ENCODE measurements around the gene PRRX1.

Gene PRRX1

GRCh38 chr1:170700842-170701615 lies 37.1 kb downstream of the PRRX1 start:
- CTCF ChIA-PET: interaction anchor here (0.6 kb wide), 1 partner anchor 10 kb away, joined by 3 read pairs; no protein-coding TSS in a partner anchor

DNA sequence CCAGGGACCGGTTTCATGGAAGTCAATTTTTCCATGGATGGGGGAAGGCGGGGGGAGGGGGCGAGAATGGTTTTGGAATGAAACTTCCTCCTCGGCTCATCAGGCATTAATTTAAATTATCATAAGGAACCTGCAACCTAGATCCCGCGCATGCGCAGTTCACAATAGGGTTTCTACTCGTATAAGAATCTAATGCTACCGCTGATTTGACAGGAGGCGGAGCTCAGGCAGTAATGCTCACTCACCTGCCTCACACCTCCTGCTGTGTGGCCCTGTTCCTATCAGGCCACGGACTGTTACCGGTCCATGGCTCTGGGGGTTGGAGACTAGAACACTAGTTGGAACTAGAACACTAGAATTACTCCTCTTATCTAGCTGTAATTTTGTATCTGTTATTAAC lies 38.0 kb downstream of the PRRX1 start:
- ChIA-PET POLR2A (no interaction called here), CTCF (no interaction called here)
- no peak for DNase-seq (ENCODE audit: extremely low spot score)
- TF ChIP-seq FOXM1 (IDR thresholded peaks at IDR 0.05; ENCODE audit: borderline replicate concordance): no peak
- TF ChIP-seq ELF4 (IDR thresholded peaks at IDR 0.05): no peak
- no peak for TF ChIP-seq ARNT (IDR thresholded peaks at IDR 0.05)
- TF ChIP-seq HDGF (IDR thresholded peaks at IDR 0.05; ENCODE audit: borderline replicate concordance): no peak
- TF ChIP-seq FOXA1 (IDR thresholded peaks at IDR 0.05): no peak

More at GRCh38 chr1:170700842-170701615, 37.1 kb downstream of the PRRX1 start:
- POLR2A ChIA-PET: no interaction called here
- TF ChIP-seq FOXA1 (IDR thresholded peaks at IDR 0.05) (no peak), SUZ12 (IDR thresholded peaks at IDR 0.05) (no peak), FOXK2 (IDR thresholded peaks at IDR 0.05) (no peak), ELF4 (IDR thresholded peaks at IDR 0.05) (no peak), FOXM1 (IDR thresholded peaks at IDR 0.05; ENCODE audit: borderline replicate concordance) (no peak), TARDBP (IDR thresholded peaks at IDR 0.05) (no peak), SP1 (IDR thresholded peaks at IDR 0.05) (no peak), PKNOX1 (IDR thresholded peaks at IDR 0.05) (no peak), L3MBTL2 (conservative IDR thresholded peaks at IDR 0.05) (no peak), LEF1 (IDR thresholded peaks at IDR 0.05; ENCODE audit: borderline replicate concordance) (no peak), NFRKB (IDR thresholded peaks at IDR 0.05) (no peak), BHLHE40 (IDR thresholded peaks at IDR 0.05; ENCODE audit: borderline replicate concordance) (no peak)
- DNase-seq (ENCODE audit: extremely low spot score): no peak

GRCh38 chr1:170703591-170703990 lies 39.7 kb downstream of the PRRX1 start:
- DNase-seq (ENCODE audit: extremely low spot score): no peak
- POLR2A ChIA-PET: no interaction called here
- TF ChIP-seq SUZ12 (IDR thresholded peaks at IDR 0.05): no peak
- TF ChIP-seq TARDBP (IDR thresholded peaks at IDR 0.05): no peak
- TF ChIP-seq FOXK2 (IDR thresholded peaks at IDR 0.05): no peak
- no peak for TF ChIP-seq ZNF384 (IDR thresholded peaks at IDR 0.05)
- TF ChIP-seq FOXM1 (IDR thresholded peaks at IDR 0.05; ENCODE audit: borderline replicate concordance): no peak
- no peak for TF ChIP-seq ARNT (IDR thresholded peaks at IDR 0.05)
- no peak for TF ChIP-seq SP1 (IDR thresholded peaks at IDR 0.05)
- no peak for TF ChIP-seq NFRKB (IDR thresholded peaks at IDR 0.05)
- no peak for TF ChIP-seq PKNOX1 (IDR thresholded peaks at IDR 0.05)
- no peak for TF ChIP-seq FOXA1 (IDR thresholded peaks at IDR 0.05)
- no peak for TF ChIP-seq HDGF (IDR thresholded peaks at IDR 0.05; ENCODE audit: borderline replicate concordance)
- TF ChIP-seq ELF4 (IDR thresholded peaks at IDR 0.05): no peak
- no peak for TF ChIP-seq LEF1 (IDR thresholded peaks at IDR 0.05; ENCODE audit: borderline replicate concordance)
- no peak for TF ChIP-seq L3MBTL2 (conservative IDR thresholded peaks at IDR 0.05)
- CTCF ChIA-PET: no interaction called here

DNA sequence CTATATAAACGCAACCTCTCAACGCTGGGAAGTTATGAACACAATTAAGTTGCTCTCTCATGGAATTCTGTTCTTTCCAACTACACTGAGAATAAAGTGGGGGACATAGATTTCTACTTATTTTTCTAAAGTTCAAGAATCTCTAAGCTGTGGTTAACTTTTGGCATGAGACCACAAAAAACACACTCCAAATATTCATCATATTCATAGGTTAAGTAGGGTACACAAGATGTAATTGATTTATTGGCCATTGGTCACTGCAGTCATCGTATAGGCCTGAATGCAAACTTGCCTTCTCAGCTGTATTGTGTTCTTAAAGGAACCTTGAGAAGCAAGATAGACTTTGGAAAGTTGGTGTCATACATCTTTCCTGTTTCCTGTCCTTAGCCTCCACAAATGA lies 40.3 kb downstream of the PRRX1 start:
- DNase-seq (ENCODE audit: extremely low spot score): no peak
- ChIA-PET CTCF (no interaction called here), POLR2A (no interaction called here)
- no peak for TF ChIP-seq FOXM1 (IDR thresholded peaks at IDR 0.05; ENCODE audit: borderline replicate concordance)
- TF ChIP-seq TARDBP (IDR thresholded peaks at IDR 0.05): no peak
- no peak for TF ChIP-seq PKNOX1 (IDR thresholded peaks at IDR 0.05)
- no peak for TF ChIP-seq FOXK2 (IDR thresholded peaks at IDR 0.05)
- no peak for TF ChIP-seq CTBP1 (IDR thresholded peaks at IDR 0.05; ENCODE audit: borderline replicate concordance)
- TF ChIP-seq FOXA1 (IDR thresholded peaks at IDR 0.05): no peak
- no peak for TF ChIP-seq ELF4 (IDR thresholded peaks at IDR 0.05)
- no peak for TF ChIP-seq ZNF384 (IDR thresholded peaks at IDR 0.05)
- no peak for TF ChIP-seq HDGF (IDR thresholded peaks at IDR 0.05; ENCODE audit: borderline replicate concordance)
- TF ChIP-seq L3MBTL2 (conservative IDR thresholded peaks at IDR 0.05): no peak
- TF ChIP-seq ARNT (IDR thresholded peaks at IDR 0.05): no peak
- no peak for TF ChIP-seq BHLHE40 (IDR thresholded peaks at IDR 0.05; ENCODE audit: borderline replicate concordance)
- no peak for TF ChIP-seq SP1 (IDR thresholded peaks at IDR 0.05)
- TF ChIP-seq SUZ12 (IDR thresholded peaks at IDR 0.05): no peak
- no peak for TF ChIP-seq LEF1 (IDR thresholded peaks at IDR 0.05; ENCODE audit: borderline replicate concordance)
- no peak for TF ChIP-seq NFRKB (IDR thresholded peaks at IDR 0.05)

DNA sequence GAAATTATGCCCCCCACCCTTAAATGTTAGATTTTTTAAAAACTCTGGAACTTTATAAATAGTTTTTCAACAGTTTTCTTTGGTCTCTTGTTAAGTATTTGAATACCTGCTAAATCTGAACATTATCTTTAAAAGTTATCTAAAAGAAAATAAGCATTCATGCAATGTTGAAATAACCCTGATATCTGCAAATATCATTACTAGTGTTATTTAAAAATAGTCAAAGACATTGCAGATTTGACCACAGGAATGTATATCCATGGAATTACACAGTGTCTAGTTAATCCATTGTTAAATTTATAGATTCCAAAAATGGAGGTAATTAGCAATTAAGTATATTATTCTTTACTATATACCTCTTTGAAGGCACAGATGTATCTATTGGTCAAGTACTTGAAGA lies 42.0 kb downstream of the PRRX1 start:
- no peak for TF ChIP-seq ZNF384 (IDR thresholded peaks at IDR 0.05)
- TF ChIP-seq SUZ12 (IDR thresholded peaks at IDR 0.05): no peak
- no peak for TF ChIP-seq ELF4 (IDR thresholded peaks at IDR 0.05)
- TF ChIP-seq FOXA1 (IDR thresholded peaks at IDR 0.05): no peak
- no peak for TF ChIP-seq NFRKB (IDR thresholded peaks at IDR 0.05)
- no peak for TF ChIP-seq CTBP1 (IDR thresholded peaks at IDR 0.05; ENCODE audit: borderline replicate concordance)
- TF ChIP-seq SP1 (IDR thresholded peaks at IDR 0.05): no peak
- no peak for TF ChIP-seq PKNOX1 (IDR thresholded peaks at IDR 0.05)
- TF ChIP-seq FOXK2 (IDR thresholded peaks at IDR 0.05): no peak
- TF ChIP-seq BHLHE40 (IDR thresholded peaks at IDR 0.05; ENCODE audit: borderline replicate concordance): no peak
- TF ChIP-seq ARNT (IDR thresholded peaks at IDR 0.05): no peak
- TF ChIP-seq FOXM1 (IDR thresholded peaks at IDR 0.05; ENCODE audit: borderline replicate concordance): no peak
- no peak for TF ChIP-seq TARDBP (IDR thresholded peaks at IDR 0.05)
- TF ChIP-seq LEF1 (IDR thresholded peaks at IDR 0.05; ENCODE audit: borderline replicate concordance): no peak
- POLR2A ChIA-PET: no interaction called here
- DNase-seq (ENCODE audit: extremely low spot score): no peak
- CTCF ChIA-PET: no interaction called here

All from HEK293T (cell line).